ENCODE measurements around the gene AGRN.

AGRN gene

DNA sequence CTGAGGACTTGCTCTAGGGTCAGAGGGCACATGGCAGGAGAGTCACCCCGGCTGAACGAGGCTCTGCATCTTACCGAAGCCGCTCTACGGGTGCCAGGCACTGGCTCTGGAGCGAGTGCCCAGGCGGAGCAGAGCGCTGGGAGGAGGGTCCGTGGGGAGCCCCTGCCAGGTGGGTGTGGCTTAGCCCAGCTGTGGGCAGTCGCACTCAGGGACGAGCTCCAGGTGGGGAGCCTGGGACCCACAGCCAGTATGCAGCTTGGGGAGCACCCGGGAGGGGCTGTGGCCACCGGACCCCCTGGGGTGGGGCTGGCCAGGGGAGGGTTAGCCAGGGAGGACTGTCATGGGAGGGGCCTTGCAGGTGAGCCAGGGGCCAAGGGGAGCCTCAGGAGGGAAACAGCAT is 3.8 kb downstream of the AGRN start:
- TF ChIP-seq, protein P1, sequence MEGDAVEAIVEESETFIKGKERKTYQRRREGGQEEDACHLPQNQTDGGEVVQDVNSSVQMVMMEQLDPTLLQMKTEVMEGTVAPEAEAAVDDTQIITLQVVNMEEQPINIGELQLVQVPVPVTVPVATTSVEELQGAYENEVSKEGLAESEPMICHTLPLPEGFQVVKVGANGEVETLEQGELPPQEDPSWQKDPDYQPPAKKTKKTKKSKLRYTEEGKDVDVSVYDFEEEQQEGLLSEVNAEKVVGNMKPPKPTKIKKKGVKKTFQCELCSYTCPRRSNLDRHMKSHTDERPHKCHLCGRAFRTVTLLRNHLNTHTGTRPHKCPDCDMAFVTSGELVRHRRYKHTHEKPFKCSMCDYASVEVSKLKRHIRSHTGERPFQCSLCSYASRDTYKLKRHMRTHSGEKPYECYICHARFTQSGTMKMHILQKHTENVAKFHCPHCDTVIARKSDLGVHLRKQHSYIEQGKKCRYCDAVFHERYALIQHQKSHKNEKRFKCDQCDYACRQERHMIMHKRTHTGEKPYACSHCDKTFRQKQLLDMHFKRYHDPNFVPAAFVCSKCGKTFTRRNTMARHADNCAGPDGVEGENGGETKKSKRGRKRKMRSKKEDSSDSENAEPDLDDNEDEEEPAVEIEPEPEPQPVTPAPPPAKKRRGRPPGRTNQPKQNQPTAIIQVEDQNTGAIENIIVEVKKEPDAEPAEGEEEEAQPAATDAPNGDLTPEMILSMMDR (IDR thresholded peaks at IDR 0.05): no peak
- Mint-ChIP-seq H3K4me1 (peaks cover 29% of the 10 kb centered on the region), H3K36me3 (ENCODE audit: low read depth) (no peaks in the 10 kb centered on the region), H3K4me3 (no peak overlapping the region), H3K27ac (no peak overlapping the region), H3K27me3 (ENCODE audit: low read depth, poor library complexity) (no peaks in the 10 kb centered on the region), H3K9me3 (no peaks in the 10 kb centered on the region)
- no peak for DNase-seq

DNA sequence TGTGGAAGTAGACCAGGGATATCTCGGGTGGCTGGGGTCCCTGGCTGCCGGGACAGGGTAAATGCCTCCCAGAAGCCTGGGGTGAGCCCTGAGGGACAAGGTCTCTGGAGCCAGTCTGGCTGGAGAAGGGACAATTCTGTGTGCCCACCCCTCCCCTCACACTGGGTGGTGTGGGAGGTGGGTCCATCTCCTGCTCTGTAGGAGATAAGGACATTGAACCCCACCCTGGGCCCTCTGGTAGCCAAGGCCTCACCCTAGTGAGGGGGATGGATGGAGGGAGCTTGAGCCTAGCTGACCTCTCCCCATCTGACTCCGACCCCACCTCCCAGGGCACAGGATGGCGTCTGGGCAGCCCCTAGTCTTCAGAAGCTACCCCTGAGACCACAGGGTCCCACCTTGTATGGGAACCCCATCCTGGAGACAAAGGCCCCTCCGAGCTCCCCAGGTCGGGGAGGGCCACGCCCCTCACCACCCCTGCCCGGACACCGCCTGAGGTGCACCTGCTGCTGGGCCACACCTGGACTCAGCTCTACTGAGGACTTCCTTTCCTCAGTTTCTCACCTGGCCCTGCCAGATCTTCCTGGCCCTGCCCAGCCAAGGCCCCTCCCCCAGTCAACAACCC is 4.3 kb downstream of the AGRN start:
- H3K36me3 Mint-ChIP-seq (ENCODE audit: low read depth): no peaks in the 10 kb centered on the region
- peaks cover 29% of the 10 kb centered on the region for H3K4me1 Mint-ChIP-seq
- TF ChIP-seq, protein P1 (IDR thresholded peaks at IDR 0.05): no peak
- H3K27me3 Mint-ChIP-seq (ENCODE audit: low read depth, poor library complexity): no peaks in the 10 kb centered on the region
- H3K27ac Mint-ChIP-seq: no peak overlapping the region
- no peak overlapping the region for H3K4me3 Mint-ChIP-seq
- no peak for DNase-seq
- H3K9me3 Mint-ChIP-seq: no peaks in the 10 kb centered on the region

DNA sequence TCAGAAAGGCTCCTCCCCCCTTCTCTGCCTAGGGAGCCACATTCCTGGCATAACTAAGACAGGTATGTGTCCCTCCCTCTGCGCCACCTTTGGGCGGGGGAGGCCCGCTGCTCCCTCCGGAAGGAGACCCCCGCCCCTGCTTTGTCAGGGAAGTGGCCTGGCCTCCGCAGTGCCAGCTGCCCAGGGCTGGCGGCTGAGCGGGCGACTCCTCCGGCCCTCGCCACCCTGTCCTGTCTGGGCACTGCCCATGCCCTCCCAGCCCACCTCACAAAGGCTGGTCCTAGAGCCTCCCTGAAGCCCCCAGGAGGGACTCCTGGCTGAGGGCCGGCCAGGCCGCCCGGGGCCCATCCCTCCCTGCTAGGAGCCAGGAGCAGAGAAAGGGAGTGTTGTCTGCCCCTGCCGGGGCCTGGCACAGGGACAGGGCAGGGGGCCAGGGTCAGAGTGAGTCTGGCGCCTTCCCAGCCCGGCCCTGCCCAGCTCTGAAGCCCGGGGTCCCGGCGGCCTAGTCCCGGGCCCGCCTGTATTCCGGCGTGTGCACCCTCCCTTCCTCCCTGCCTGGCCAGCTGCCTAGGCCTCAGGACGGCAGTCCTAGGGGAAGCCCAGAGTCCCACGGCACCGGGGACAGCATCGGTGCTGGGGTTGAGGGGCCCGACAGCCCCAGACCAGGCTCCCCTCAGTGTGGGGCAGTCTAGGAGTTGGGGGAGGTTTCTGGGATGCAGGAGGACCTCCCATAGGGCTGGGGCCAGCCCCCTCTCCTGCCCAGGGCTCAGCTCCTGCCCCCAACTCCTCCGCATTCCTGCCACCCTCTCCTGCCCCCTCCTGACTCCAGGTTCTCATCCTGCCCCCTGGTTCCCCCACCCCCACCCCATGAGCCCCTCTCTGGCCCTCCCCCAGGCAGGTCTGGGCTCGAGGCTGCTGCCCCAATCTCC is 5.1 kb downstream of the AGRN start:
- no peaks in the 10 kb centered on the region for H3K36me3 Mint-ChIP-seq (ENCODE audit: low read depth)
- TF ChIP-seq, protein P1 (IDR thresholded peaks at IDR 0.05): no peak
- H3K27me3 Mint-ChIP-seq (ENCODE audit: low read depth, poor library complexity): no peaks in the 10 kb centered on the region
- no peak overlapping the region for H3K4me3 Mint-ChIP-seq
- H3K27ac Mint-ChIP-seq: no peak overlapping the region
- DNase-seq: peak; percentile 48
- H3K4me1 Mint-ChIP-seq: peaks cover 29% of the 10 kb centered on the region
- H3K9me3 Mint-ChIP-seq: no peaks in the 10 kb centered on the region

DNA sequence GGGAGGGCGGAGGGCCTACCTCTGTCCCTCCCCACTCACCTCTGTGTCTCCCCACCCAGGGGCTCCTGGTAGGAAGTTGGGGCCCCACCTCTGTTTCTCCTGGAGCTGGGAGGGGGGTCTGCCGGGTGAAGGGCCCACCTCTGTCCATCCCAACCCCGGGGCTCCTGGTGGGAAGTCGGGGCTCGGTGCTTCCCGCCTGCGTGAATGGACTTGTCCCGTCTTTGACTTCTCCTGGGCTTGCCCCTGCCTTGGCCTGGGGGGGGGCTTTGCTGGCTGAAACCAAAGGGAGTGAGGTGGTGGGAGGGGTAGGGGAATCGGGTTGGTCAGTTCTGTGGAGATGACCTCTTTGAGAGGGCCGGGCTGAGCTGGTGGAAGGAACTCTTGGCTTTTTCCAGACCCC is 5.8 kb downstream of the AGRN start:
- Mint-ChIP-seq H3K36me3 (ENCODE audit: low read depth) (no peaks in the 10 kb centered on the region), H3K4me3 (no peak overlapping the region), H3K9me3 (no peaks in the 10 kb centered on the region), H3K27ac (no peak overlapping the region), H3K4me1 (peaks cover 29% of the 10 kb centered on the region), H3K27me3 (ENCODE audit: low read depth, poor library complexity) (no peaks in the 10 kb centered on the region)
- DNase-seq: no peak
- TF ChIP-seq, protein P1 (IDR thresholded peaks at IDR 0.05): no peak

DNA sequence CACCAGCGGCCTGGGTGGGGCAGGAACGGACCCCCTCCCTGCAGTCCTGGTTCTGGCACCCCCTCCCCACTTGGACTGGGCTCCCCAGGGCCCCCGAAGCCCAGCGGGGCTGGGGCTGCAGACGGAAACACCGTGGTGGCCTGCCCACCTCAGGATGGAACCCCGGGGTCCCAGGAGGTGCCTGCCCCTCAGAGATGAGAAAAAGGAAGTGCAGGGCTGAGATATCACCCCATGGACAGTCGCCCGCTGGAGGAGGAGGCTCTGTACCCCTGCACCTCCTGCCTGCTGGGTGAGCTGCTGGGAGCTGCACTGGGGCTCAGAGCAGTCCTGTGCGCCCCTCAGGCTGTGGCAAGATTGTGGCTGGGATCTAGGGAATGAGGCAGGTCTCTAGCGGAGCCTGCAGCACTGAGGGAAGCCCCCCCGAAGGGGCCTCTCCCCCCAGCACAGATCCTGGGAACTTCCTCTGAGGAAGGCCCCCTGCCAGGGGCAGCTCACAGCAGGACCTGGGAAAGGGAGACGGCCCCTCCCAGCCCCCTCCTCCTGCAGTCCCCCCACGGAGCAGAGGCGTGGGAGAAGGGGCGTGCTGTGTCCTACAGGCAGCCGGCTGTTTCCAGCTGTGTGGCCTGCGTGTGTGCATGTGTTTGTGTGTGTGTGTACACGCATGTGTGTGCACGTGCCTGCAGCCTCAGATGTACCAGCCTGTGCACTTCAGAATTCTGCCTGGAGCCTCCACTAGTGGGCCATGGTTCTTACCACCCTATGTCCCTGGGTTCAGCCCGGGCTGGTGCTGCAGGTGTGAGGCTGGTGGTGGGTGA is 6.9 kb downstream of the AGRN start:
- H3K27me3 Mint-ChIP-seq (ENCODE audit: low read depth, poor library complexity): peaks cover 2% of the 10 kb centered on the region
- no peak for DNase-seq
- no peaks in the 10 kb centered on the region for H3K36me3 Mint-ChIP-seq (ENCODE audit: low read depth)
- TF ChIP-seq, protein P1 (IDR thresholded peaks at IDR 0.05): no peak
- peaks cover 30% of the 10 kb centered on the region for H3K4me1 Mint-ChIP-seq
- no peak overlapping the region for H3K4me3 Mint-ChIP-seq
- no peak overlapping the region for H3K27ac Mint-ChIP-seq
- no peaks in the 10 kb centered on the region for H3K9me3 Mint-ChIP-seq

All from nephron progenitor cell (in vitro differentiated cells).